ENCODE data around the gene LYZL1.

DNA sequence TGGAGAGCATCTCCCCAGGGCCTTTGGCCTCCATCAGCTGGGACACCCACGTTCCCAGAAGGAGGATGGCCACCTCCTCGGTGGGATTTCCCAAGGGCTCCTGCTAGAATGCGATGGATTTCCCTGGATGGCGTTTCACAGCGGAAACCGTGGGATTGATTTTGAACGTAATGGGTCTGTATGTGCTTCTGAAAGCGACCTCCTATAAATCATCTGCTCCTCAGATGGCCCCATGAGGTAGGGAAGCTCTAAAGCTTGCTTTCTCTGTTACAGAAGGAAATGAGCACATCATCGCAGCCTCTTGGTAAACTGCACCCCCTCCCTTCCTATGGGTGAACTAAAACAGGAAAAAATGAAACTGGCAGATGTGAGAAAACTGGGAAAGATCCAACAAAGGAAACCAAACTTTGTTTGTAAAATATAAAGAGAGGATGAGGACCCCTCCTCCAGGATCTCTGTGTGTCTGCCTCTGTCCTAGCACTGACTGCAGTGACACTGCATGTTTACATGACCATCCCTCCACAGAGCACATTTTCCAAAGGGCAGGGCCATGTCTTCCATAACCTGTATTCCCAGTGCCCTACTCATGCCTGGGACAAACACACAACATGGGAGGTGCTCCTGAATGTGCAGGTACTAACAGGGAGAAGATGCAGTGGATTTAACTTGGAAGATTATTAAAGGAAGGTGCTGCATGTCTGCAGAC, 57.6 kb downstream of the LYZL1 start:
- TF ChIP-seq, protein P1, sequence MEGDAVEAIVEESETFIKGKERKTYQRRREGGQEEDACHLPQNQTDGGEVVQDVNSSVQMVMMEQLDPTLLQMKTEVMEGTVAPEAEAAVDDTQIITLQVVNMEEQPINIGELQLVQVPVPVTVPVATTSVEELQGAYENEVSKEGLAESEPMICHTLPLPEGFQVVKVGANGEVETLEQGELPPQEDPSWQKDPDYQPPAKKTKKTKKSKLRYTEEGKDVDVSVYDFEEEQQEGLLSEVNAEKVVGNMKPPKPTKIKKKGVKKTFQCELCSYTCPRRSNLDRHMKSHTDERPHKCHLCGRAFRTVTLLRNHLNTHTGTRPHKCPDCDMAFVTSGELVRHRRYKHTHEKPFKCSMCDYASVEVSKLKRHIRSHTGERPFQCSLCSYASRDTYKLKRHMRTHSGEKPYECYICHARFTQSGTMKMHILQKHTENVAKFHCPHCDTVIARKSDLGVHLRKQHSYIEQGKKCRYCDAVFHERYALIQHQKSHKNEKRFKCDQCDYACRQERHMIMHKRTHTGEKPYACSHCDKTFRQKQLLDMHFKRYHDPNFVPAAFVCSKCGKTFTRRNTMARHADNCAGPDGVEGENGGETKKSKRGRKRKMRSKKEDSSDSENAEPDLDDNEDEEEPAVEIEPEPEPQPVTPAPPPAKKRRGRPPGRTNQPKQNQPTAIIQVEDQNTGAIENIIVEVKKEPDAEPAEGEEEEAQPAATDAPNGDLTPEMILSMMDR (IDR thresholded peaks at IDR 0.05), result no peak
- TF ChIP-seq POLR2AphosphoS5 (IDR thresholded peaks at IDR 0.05) (no peak), EP300 (IDR thresholded peaks at IDR 0.05) (no peak), POLR2A (IDR thresholded peaks at IDR 0.05) (no peak)
